HG02571 (cell line): ENCODE measurements around the gene TRIP13.
A peak's percentile ranks its signal among the peaks of the same experiment; 100 is the strongest.
"Not testable (repeated sequence)": the region's sequence is repeated elsewhere in the genome, so short reads cannot be mapped to it uniquely, and the experiment has no call there.

Experiments
- ATAC-seq: cut with Tn5 transposase; IDR thresholded peaks from one replicate; pipeline ENCODE4 v1.9.1; 2021; ENCODE audit warnings: mild to moderate bottlenecking, moderate library complexity; ENCODE audit not compliant: unreplicated experiment

The TRIP13 gene

GRCh38 chr5:889075-889710, 3.5 kb upstream of the TRIP13 start:
- ATAC-seq, result no peak

- ATAC-seq, result no peak
Observed at GRCh38 chr5:891117-891836, 1.4 kb upstream of the TRIP13 start.

GRCh38 chr5:891837-892393, 769 bp upstream of the TRIP13 start:
- peak; percentile 9 for ATAC-seq

GRCh38 chr5:893137-893506, 438 bp downstream of the TRIP13 start:
- peak; percentile 2 for ATAC-seq

- no peak for ATAC-seq
Observed at GRCh38 chr5:893711-894110, 1.0 kb downstream of the TRIP13 start.

GRCh38 chr5:900781-901180, 8.1 kb downstream of the TRIP13 start:
- ATAC-seq, result no peak

- ATAC-seq, result no peak
Observed at GRCh38 chr5:902129-902916, 9.6 kb downstream of the TRIP13 start.

- no peak for ATAC-seq
Observed at GRCh38 chr5:903756-904096, 11.0 kb downstream of the TRIP13 start.

GRCh38 chr5:905139-905642, 12.5 kb downstream of the TRIP13 start:
- no peak for ATAC-seq

- ATAC-seq, result no peak
Observed at GRCh38 chr5:907366-907910, 14.8 kb downstream of the TRIP13 start.

GRCh38 chr5:908172-908571, 15.5 kb downstream of the TRIP13 start:
- no peak for ATAC-seq

- no peak for ATAC-seq
Observed at GRCh38 chr5:909086-909485, 16.4 kb downstream of the TRIP13 start.

GRCh38 chr5:909994-910768, 17.5 kb downstream of the TRIP13 start:
- ATAC-seq, result no peak

GRCh38 chr5:910769-911160, 18.1 kb downstream of the TRIP13 start:
- ATAC-seq, result no peak

- ATAC-seq, result no peak
Observed at GRCh38 chr5:911601-912000, 18.9 kb downstream of the TRIP13 start.

- no peak for ATAC-seq
Observed at GRCh38 chr5:912280-913091, 19.8 kb downstream of the TRIP13 start.

- no peak for ATAC-seq
Observed at GRCh38 chr5:914174-914573, 21.5 kb downstream of the TRIP13 start.

GRCh38 chr5:914612-915011, 21.9 kb downstream of the TRIP13 start:
- no peak for ATAC-seq

- ATAC-seq, result not testable (repeated sequence)
Observed at GRCh38 chr5:915346-915745, 22.7 kb downstream of the TRIP13 start.

- ATAC-seq, result no peak
Observed at GRCh38 chr5:915946-916345, 23.3 kb downstream of the TRIP13 start.
